Ishikawa (cell line): ENCODE measurements around the gene BRCA1.

ENCODE experiments used
- CEBPB ChIP-seq: IDR thresholded peaks from 2 replicates; pipeline ENCODE4 v1.6.1; 2012
- CREB1 ChIP-seq: IDR thresholded peaks from 2 replicates; pipeline ENCODE4 v1.6.1; 2012; ENCODE audit warnings: low read depth
- EGR1 ChIP-seq: IDR thresholded peaks from 2 replicates; pipeline ENCODE4 v1.6.1; 2012
- EP300 ChIP-seq: IDR thresholded peaks from 2 replicates; pipeline ENCODE4 v1.6.1; 2012; ENCODE audit warnings: borderline replicate concordance
- NFIC ChIP-seq: IDR thresholded peaks from 2 replicates; pipeline ENCODE4 v1.6.1; 2012
- RAD21 ChIP-seq: IDR thresholded peaks from 2 replicates; pipeline ENCODE4 v1.6.1; 2012; ENCODE audit warnings: low read depth
- TAF1 ChIP-seq: IDR thresholded peaks from 2 replicates; pipeline ENCODE4 v1.6.1; 2012; ENCODE audit warnings: low read depth, mild to moderate bottlenecking
- TEAD4 ChIP-seq: IDR thresholded peaks from 2 replicates; pipeline ENCODE4 v1.6.1; 2012
- YY1 ChIP-seq: IDR thresholded peaks from 2 replicates; pipeline ENCODE4 v1.6.1; 2012; ENCODE audit warnings: low read depth
- ZBTB7A ChIP-seq: IDR thresholded peaks from 2 replicates; pipeline ENCODE4 v1.6.1; 2012; ENCODE audit warnings: low read depth
- TF ChIP-seq, protein P1 (sequence below): IDR thresholded peaks from 2 replicates; pipeline ENCODE4 v1.6.1; 2012
- TF ChIP-seq, protein P2 (sequence below): IDR thresholded peaks from 2 replicates; pipeline ENCODE4 v1.6.1; 2012
- TF ChIP-seq, protein P3 (sequence below): IDR thresholded peaks from 2 replicates; pipeline ENCODE4 v1.6.1; 2012; ENCODE audit warnings: low read depth, mild to moderate bottlenecking

DNA sequence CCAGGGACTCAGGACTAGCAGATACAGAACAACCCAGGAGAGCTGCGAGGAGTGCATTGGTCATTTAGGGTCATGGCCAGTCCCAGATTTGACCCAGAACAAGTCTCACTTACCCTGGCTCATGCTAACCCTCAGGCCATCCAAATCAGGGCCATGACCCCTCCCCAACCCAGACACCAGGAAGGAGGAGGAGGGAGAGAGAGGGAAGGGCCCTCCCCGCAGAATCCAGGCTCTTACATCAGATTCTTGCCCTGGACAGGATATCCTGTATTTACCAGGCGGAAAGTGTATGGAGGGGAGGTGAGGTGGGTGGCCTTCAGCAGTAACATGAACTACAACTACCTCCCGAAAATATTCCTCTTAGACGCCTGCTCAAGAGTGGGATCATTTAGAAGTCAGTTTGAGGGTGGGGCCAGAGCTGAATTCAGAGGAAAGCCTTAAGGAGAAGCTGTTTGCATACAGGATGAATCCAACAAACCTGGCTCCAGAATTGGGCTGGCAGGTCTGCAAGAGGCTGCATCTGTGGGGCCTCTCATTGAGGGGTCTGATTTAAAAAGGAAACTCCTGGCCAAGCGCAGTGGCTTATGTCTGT lies 105.0 kb downstream of the BRCA1 start:
- TF ChIP-seq ZBTB7A: no peak
- no peak for TF ChIP-seq YY1
- no peak for TF ChIP-seq NFIC
- no peak for TF ChIP-seq CREB1
- TF ChIP-seq, protein P1, sequence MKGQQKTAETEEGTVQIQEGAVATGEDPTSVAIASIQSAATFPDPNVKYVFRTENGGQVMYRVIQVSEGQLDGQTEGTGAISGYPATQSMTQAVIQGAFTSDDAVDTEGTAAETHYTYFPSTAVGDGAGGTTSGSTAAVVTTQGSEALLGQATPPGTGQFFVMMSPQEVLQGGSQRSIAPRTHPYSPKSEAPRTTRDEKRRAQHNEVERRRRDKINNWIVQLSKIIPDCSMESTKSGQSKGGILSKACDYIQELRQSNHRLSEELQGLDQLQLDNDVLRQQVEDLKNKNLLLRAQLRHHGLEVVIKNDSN: no peak
- TF ChIP-seq, protein P2, sequence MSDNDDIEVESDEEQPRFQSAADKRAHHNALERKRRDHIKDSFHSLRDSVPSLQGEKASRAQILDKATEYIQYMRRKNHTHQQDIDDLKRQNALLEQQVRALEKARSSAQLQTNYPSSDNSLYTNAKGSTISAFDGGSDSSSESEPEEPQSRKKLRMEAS: no peak
- TF ChIP-seq RAD21: no peak
- TF ChIP-seq EP300: no peak
- no peak for TF ChIP-seq CEBPB
- TF ChIP-seq, protein P3, sequence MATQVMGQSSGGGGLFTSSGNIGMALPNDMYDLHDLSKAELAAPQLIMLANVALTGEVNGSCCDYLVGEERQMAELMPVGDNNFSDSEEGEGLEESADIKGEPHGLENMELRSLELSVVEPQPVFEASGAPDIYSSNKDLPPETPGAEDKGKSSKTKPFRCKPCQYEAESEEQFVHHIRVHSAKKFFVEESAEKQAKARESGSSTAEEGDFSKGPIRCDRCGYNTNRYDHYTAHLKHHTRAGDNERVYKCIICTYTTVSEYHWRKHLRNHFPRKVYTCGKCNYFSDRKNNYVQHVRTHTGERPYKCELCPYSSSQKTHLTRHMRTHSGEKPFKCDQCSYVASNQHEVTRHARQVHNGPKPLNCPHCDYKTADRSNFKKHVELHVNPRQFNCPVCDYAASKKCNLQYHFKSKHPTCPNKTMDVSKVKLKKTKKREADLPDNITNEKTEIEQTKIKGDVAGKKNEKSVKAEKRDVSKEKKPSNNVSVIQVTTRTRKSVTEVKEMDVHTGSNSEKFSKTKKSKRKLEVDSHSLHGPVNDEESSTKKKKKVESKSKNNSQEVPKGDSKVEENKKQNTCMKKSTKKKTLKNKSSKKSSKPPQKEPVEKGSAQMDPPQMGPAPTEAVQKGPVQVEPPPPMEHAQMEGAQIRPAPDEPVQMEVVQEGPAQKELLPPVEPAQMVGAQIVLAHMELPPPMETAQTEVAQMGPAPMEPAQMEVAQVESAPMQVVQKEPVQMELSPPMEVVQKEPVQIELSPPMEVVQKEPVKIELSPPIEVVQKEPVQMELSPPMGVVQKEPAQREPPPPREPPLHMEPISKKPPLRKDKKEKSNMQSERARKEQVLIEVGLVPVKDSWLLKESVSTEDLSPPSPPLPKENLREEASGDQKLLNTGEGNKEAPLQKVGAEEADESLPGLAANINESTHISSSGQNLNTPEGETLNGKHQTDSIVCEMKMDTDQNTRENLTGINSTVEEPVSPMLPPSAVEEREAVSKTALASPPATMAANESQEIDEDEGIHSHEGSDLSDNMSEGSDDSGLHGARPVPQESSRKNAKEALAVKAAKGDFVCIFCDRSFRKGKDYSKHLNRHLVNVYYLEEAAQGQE: no peak
- TF ChIP-seq EGR1: no peak
- no peak for TF ChIP-seq TAF1
- no peak for TF ChIP-seq TEAD4
